ENCODE results near the gene GNB1L.
"Not testable (repeated sequence)": the region's sequence is repeated elsewhere in the genome, so short reads cannot be mapped to it uniquely, and the experiment has no call there.

The GNB1L gene

GRCh38 chr22:19793661-19794310, 60.9 kb downstream of the GNB1L start:
- POLR2A ChIA-PET = no interaction called here
- CTCF ChIA-PET = interaction anchor here (1.2 to 2.7 kb wide), 2 partner anchors 12 to 31 kb away, joined by 3 to 12 read pairs; no protein-coding TSS in a partner anchor
- DNase-seq (ENCODE audit: low read depth, low spot score) = no peak
- no peak overlapping the region for H3K4me3 ChIP-seq (ENCODE audit: low read depth, low read length)
- no peak for TF ChIP-seq CTCF (IDR thresholded peaks at IDR 0.05; ENCODE audit: insufficient read depth, low read length, missing control alignments)

GRCh38 chr22:19793161-19793560, 61.5 kb downstream of the GNB1L start:
- no peak overlapping the region for H3K4me3 ChIP-seq (ENCODE audit: low read depth, low read length)
- ChIA-PET POLR2A (no interaction called here), CTCF (interaction anchor here (1.2 to 2.7 kb wide), 2 partner anchors 12 to 30 kb away, joined by 3 to 12 read pairs; no protein-coding TSS in a partner anchor)
- no peak for DNase-seq (ENCODE audit: low read depth, low spot score)
- TF ChIP-seq CTCF (IDR thresholded peaks at IDR 0.05; ENCODE audit: insufficient read depth, low read length, missing control alignments) = no peak

GRCh38 chr22:19792383-19792896, 62.2 kb downstream of the GNB1L start:
- DNase-seq (ENCODE audit: low read depth, low spot score); POLR2A ChIA-PET; H3K4me3 ChIP-seq (ENCODE audit: low read depth, low read length): not testable (repeated sequence)
- CTCF ChIA-PET = interaction anchor here (1.2 to 2.7 kb wide), 4 partner anchors 8 to 29 kb away, joined by 3 to 12 read pairs (median 6); no protein-coding TSS in a partner anchor

GRCh38 chr22:19791894-19792293, 62.8 kb downstream of the GNB1L start:
- no peak for TF ChIP-seq CTCF (IDR thresholded peaks at IDR 0.05; ENCODE audit: insufficient read depth, low read length, missing control alignments)
- no peak for DNase-seq (ENCODE audit: low read depth, low spot score)
- CTCF ChIA-PET = interaction anchor here (1.8 to 2.7 kb wide), 3 partner anchors 9 to 12 kb away, joined by 5 to 12 read pairs (median 6); no protein-coding TSS in a partner anchor

GRCh38 chr22:19791243-19791642, 63.4 kb downstream of the GNB1L start:
- TF ChIP-seq CTCF (IDR thresholded peaks at IDR 0.05; ENCODE audit: insufficient read depth, low read length, missing control alignments) = no peak
- ChIA-PET CTCF (interaction anchor here (1.8 to 2.7 kb wide), 3 partner anchors 9 to 12 kb away, joined by 5 to 12 read pairs (median 6); no protein-coding TSS in a partner anchor), POLR2A (no interaction called here)
- H3K4me3 ChIP-seq (ENCODE audit: low read depth, low read length) = no peak overlapping the region
- no peak for DNase-seq (ENCODE audit: low read depth, low spot score)

More at GRCh38 chr22:19791894-19792293, 62.8 kb downstream of the GNB1L start:
- POLR2A ChIA-PET = no interaction called here
- H3K4me3 ChIP-seq (ENCODE audit: low read depth, low read length) = no peak overlapping the region

GRCh38 chr22:19789828-19790227, 64.8 kb downstream of the GNB1L start:
- DNase-seq (ENCODE audit: low read depth, low spot score) = no peak
- no peak for TF ChIP-seq CTCF (IDR thresholded peaks at IDR 0.05; ENCODE audit: insufficient read depth, low read length, missing control alignments)
- ChIA-PET POLR2A (no interaction called here), CTCF (interaction anchor here (1.0 kb wide), 1 partner anchor 9 kb away, joined by 4 read pairs; no protein-coding TSS in a partner anchor)
- H3K4me3 ChIP-seq (ENCODE audit: low read depth, low read length) = no peak overlapping the region
